Upper lobe of right lung (tissue), 1 donor: Measurements from ENCODE around the gene PRKG1. TPM values are rescaled to one million over a fixed set of nuclear protein-coding genes. Genes with fewer than 3 reads are reported as not detected.

Experiments
- ATAC-seq: fragments of 200-7000 bp; cut with Tn5 transposase; one replicate; pipeline ENCODE4 v1.9.1; 2020; ENCODE audit warnings: mild to moderate bottlenecking, moderate library complexity
- DNase-seq: peaks from one replicate; pipeline ENCODE4 v3.0.0-alpha.2; 2020
- H3K27ac ChIP-seq: fragments of 200-600 bp; one replicate; pipeline ENCODE4 v1.8.0; 2022
- H3K27me3 ChIP-seq: fragments of 200-600 bp; one replicate; pipeline ENCODE4 v1.8.0; 2022; ENCODE audit warnings: mild to moderate bottlenecking
- H3K36me3 ChIP-seq: fragments of 200-600 bp; one replicate; pipeline ENCODE4 v1.8.0; 2022
- H3K4me1 ChIP-seq: fragments of 200-600 bp; one replicate; pipeline ENCODE4 v1.8.0; 2022
- H3K4me3 ChIP-seq: fragments of 200-600 bp; one replicate; pipeline ENCODE4 v1.8.0; 2022; ENCODE audit warnings: mild to moderate bottlenecking
- H3K9me3 ChIP-seq: fragments of 200-600 bp; one replicate; pipeline ENCODE4 v1.8.0; 2022
- CTCF ChIP-seq: fragments of 200-600 bp; IDR thresholded peaks from one replicate; pipeline ENCODE4 v1.8.0; 2022; ENCODE audit warnings: antibody characterized with exemption
- intact Hi-C: fragments of 100-400 bp; cut with DNase I; formaldehyde crosslinking; loops from one replicate; pipeline ENCODE4 v1.11.0; 2022
- total RNA-seq: library from RNA; stranded (reverse); fragmentation: NEBNext Ultra II Directional; extraction: Animal tissue kit (Norgen Biotek cat#: 25700); gene quantifications from one replicate; pipeline ENCODE4 v1.2.1, GENCODE V29; 2021
- donor health status: DM: no; HTN: yes; CAD: no; lungs with severe emphysema.

The PRKG1 gene
- total RNA-seq, 1 donor from 2014 or later: 30.0 TPM

DNA sequence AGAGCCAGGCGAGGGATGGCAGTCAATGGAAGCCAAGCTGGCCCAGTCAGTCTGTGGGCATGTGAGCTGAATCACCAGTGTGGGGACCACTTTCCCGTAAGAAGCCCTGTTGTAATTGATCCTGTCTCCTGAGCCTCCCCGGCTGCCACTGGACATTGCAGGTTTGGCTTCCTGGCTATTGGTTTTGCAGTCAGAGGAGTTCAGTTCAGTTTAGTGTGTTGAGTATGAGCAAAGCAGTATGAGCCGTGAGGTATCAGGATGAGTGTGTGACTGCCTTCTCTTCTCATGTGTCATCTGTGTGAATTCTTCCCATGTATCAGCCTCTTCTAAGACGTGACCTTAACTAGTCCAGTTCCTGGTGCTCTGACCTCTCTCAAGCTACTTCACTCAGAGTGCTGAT, 227.4 kb downstream of the PRKG1 start:
- no peak overlapping the region for H3K4me3 ChIP-seq
- ATAC-seq: no peak

GRCh38 chr10:51302316-51302715, 228.0 kb downstream of the PRKG1 start:
- H3K4me1 ChIP-seq: peaks cover 14% of the 10 kb centered on the region
- ATAC-seq (no peak), DNase-seq (no peak)
- no peak overlapping the region for H3K4me3 ChIP-seq
- H3K36me3 ChIP-seq: no peaks in the 10 kb centered on the region
- TF ChIP-seq CTCF: no peak
- intact Hi-C loops: no loop called here
- H3K27ac ChIP-seq: no peak overlapping the region
- H3K27me3 ChIP-seq: no peaks in the 10 kb centered on the region
- no peaks in the 10 kb centered on the region for H3K9me3 ChIP-seq

More for the DNA sequence above, 227.4 kb downstream of the PRKG1 start:
- H3K27me3 ChIP-seq: no peaks in the 10 kb centered on the region
- H3K9me3 ChIP-seq: no peaks in the 10 kb centered on the region
- no peak for DNase-seq
- intact Hi-C loops: no loop called here
- TF ChIP-seq CTCF: no peak
- H3K27ac ChIP-seq: no peak overlapping the region
- peaks cover 14% of the 10 kb centered on the region for H3K4me1 ChIP-seq
- no peaks in the 10 kb centered on the region for H3K36me3 ChIP-seq

DNA sequence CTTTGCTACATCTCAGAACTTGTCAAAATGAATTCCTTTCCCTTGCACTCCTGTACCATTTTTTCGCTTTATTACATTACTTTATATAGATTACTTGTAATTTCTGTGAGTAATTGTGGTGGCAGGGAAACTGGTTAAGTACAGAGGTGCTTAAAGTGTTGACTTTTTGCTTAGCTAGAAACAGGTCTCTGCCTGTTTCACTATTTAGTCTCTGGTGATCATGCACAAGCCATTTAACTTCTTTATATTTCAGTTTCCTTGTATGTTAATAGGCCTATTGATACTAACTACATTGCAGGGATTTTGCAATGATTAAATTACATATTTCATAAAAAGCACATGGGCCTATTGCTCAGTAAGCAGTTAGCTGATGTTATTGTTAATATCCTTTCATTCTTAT, 233.8 kb downstream of the PRKG1 start:
- intact Hi-C loops: no loop called here
- peaks cover 3% of the 10 kb centered on the region for H3K4me1 ChIP-seq
- ATAC-seq (no peak), DNase-seq (no peak)
- no peaks in the 10 kb centered on the region for H3K27me3 ChIP-seq
- H3K9me3 ChIP-seq: no peaks in the 10 kb centered on the region
- TF ChIP-seq CTCF: no peak
- no peak overlapping the region for H3K4me3 ChIP-seq
- H3K27ac ChIP-seq: no peak overlapping the region
- H3K36me3 ChIP-seq: no peaks in the 10 kb centered on the region

DNA sequence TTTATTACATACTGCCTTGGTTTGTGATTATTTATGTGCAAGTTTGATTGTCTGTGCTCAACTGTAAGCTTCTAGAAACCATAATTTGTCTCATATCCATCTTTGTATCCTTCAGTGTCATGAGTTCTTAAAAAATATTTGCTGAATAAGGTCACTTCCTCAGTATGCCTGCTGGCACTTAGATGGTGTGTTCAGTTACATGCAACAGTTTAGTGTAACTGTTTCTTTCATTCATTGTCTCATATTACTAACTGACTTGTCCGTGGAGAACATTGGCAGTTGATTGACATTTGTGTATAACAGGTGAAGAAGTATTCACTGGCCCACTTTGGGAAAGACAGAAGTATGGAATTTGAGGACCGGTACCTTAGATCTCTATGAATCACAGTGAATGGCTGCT, 236.9 kb downstream of the PRKG1 start:
- no peak for TF ChIP-seq CTCF
- no peaks in the 10 kb centered on the region for H3K9me3 ChIP-seq
- H3K4me3 ChIP-seq: no peak overlapping the region
- intact Hi-C loops: no loop called here
- DNase-seq (no peak), ATAC-seq (no peak)
- H3K4me1 ChIP-seq: no peaks in the 10 kb centered on the region
- no peaks in the 10 kb centered on the region for H3K27me3 ChIP-seq
- H3K36me3 ChIP-seq: no peaks in the 10 kb centered on the region
- no peak overlapping the region for H3K27ac ChIP-seq

- Histone ChIP-seq H3K27me3 (no peaks in the 10 kb centered on the region), H3K9me3 (no peaks in the 10 kb centered on the region), H3K4me3 (no peak overlapping the region), H3K4me1 (no peaks in the 10 kb centered on the region), H3K36me3 (no peaks in the 10 kb centered on the region), H3K27ac (no peak overlapping the region)
- DNase-seq (no peak), ATAC-seq (no peak)
- intact Hi-C loops: no loop called here
- TF ChIP-seq CTCF: no peak
Measured at GRCh38 chr10:51312817-51313216, 238.5 kb downstream of the PRKG1 start.

DNA sequence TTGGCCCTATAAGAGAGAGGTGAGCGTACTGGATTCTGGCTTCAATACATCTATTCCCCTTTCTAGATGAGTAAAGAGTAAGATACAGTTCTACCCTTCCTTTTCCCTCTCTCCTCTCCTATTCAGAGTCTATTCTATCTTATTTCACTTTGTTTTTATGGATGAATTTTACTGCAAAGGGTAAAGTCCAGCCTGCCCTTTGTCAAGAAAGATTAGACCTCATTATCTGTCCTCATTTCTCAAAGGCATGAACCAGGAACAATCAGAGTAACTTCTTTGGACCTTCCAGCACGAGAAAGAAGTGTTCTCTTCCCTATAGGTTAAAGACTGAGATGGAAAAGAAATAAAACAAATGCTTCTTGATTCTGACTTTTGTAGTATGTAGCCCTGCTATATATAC, 239.0 kb downstream of the PRKG1 start:
- ATAC-seq (no peak), DNase-seq (no peak)
- no peak for TF ChIP-seq CTCF
- no peaks in the 10 kb centered on the region for H3K36me3 ChIP-seq
- no peaks in the 10 kb centered on the region for H3K27me3 ChIP-seq
- intact Hi-C loops: no loop called here
- H3K4me1 ChIP-seq: no peaks in the 10 kb centered on the region
- H3K4me3 ChIP-seq: no peak overlapping the region
- no peak overlapping the region for H3K27ac ChIP-seq
- no peaks in the 10 kb centered on the region for H3K9me3 ChIP-seq
